Pancreas (tissue), 10 donors: ENCODE data around the gene ZNF256. TPM values are rescaled to one million over a fixed set of nuclear protein-coding genes. Genes with fewer than 3 reads are reported as not detected.
A peak's percentile ranks its signal among the peaks of the same experiment; 100 is the strongest.

Experiments
- ATAC-seq, 4 donors: fragments of 200-7000 bp; cut with Tn5 transposase; one replicate each; pipeline versions ENCODE4 v1.8.0 to v1.9.1; 2020; ENCODE audit warnings: mild to moderate bottlenecking in 4 of 4, moderate library complexity in 4 of 4
- DNase-seq, 6 donors: peaks; one replicate each; pipeline ENCODE4 v3.0.0-alpha.2; 2020
- FAIRE-seq: peaks from 2 replicates; lab custom pipeline; 2012; peaks lifted over from hg19 to GRCh38; lab: Jason Lieb, UNC
- H3K27ac ChIP-seq, 4 donors: fragments of 200-600 bp; sonication (generic); 1 replicate in 3 of 4; 2 replicates in 1 of 4; pipeline versions ENCODE4 v1.5.0 to v1.8.0; 2020
- H3K27me3 ChIP-seq, 4 donors: fragments of 200-600 bp; one replicate each; pipeline ENCODE4 v1.8.0; 2021
- H3K36me3 ChIP-seq, 3 donors: fragments of 200-600 bp; sonication (generic) in 1 of 3; one replicate each; pipeline versions ENCODE4 v1.5.0 to v1.8.0; 2020 to 2021
- H3K4me1 ChIP-seq, 3 donors: fragments of 200-600 bp; one replicate each; pipeline ENCODE4 v1.8.0; 2021
- H3K4me3 ChIP-seq, 4 donors: fragments of 200-600 bp; sonication (generic) in 2 of 4; one replicate each; pipeline versions ENCODE4 v1.5.0 to v1.8.0; 2020 to 2021
- H3K9me3 ChIP-seq, 4 donors: fragments of 200-600 bp; one replicate each; pipeline ENCODE4 v1.8.0; 2021
- WGBS, 2 donors: extraction: QIAGEN DNeasy Blood & Tissue Kit; methylation state at CpG; one replicate each; pipeline ENCODE4 v1.1.7; 2013; 5-methylcytosine and 5-hydroxymethylcytosine counted together
- intact Hi-C, 3 donors: fragments of 100-400 bp; cut with DNase I; formaldehyde crosslinking; loops; one replicate each; pipeline versions ENCODE4 v1.11.1 to v1.14.2; 2022
- polyA plus RNA-seq, 2 donors: library from polyadenylated mRNA; stranded (reverse); fragments of 200-250 nt; gene quantifications; one replicate each; pipeline ENCODE4 v1.2.3, GENCODE V29; 2013
- total RNA-seq, 6 donors: library from RNA; stranded (reverse); fragmentation: NEBNext Ultra II Directional in 4 of 6; extraction: Animal tissue kit (Norgen Biotek cat#: 25700) in 4 of 6; gene quantifications; one replicate each; pipeline versions ENCODE4 v1.2.1 to v1.2.4, GENCODE V29; 2021 to 2023
- TF ChIP-seq, protein P1 (sequence below), 4 donors: fragments of 200-600 bp; sonication (generic) in 3 of 4; IDR thresholded peaks; one replicate each; pipeline versions ENCODE4 v1.5.0 to v1.8.0; 2021; ENCODE audit warnings: antibody characterized with exemption in 4 of 4
- donor health status: healthy with polysubstance abuse.
- donor health status: DM: no; HTN: no; CAD: no; lungs with moderate emphysema.
- donor health status: DM: no; HTN: no; CAD: no.
- donor health status: control.
- donor health status: control.
- donor health status: Bipolar disorder and iron deficiency.
- donor health status: DM: yes; HTN: yes; CAD: no.
- donor health status: DM: no; HTN: no; CAD: no.
- donor health status: DM: no; HTN: no; CAD: no.
- donor health status: DM: yes; HTN: yes; CAD: no.

Gene ZNF256
- total and polyA plus RNA-seq, 8 donors, result 0.95 to 2.6 (median 2.1) TPM

DNA sequence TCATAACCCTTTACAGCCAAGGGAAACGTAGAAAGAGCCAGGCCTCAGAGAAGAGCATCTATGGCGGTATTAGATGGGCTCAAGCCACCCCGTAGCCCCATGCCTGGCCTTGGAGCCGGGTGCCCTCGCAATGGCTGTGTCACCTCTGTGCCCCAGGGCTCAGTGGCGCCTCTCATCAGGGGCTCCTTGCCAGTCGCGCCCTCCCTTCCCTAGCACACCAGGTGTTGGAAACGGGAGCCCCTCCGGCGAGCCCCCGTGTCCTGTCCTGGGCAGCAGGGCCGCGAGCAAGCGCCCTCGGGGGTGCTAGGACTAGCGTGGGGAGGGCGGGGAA, 453 bp downstream of the ZNF256 start:
- WGBS, 2 donors, result 1 to 2% methylated on average over 18 of the region's 18 CpGs
- peak overlapping the region; percentile 54 to 95 (median 82) for H3K4me3 ChIP-seq
- no peaks in the 10 kb centered on the region for H3K27me3 ChIP-seq
- ATAC-seq (peak in 2 of 4 donors; percentile 1 to 6), FAIRE-seq (no peak), DNase-seq (peak in 1 of 6 donors; percentile 38)
- H3K27ac ChIP-seq, result peak overlapping the region in 3 of 4 donors; percentile 13 to 52 (median 35)
- no peaks in the 10 kb centered on the region for H3K4me1 ChIP-seq
- no peaks in the 10 kb centered on the region for H3K9me3 ChIP-seq
- TF ChIP-seq, protein P1, sequence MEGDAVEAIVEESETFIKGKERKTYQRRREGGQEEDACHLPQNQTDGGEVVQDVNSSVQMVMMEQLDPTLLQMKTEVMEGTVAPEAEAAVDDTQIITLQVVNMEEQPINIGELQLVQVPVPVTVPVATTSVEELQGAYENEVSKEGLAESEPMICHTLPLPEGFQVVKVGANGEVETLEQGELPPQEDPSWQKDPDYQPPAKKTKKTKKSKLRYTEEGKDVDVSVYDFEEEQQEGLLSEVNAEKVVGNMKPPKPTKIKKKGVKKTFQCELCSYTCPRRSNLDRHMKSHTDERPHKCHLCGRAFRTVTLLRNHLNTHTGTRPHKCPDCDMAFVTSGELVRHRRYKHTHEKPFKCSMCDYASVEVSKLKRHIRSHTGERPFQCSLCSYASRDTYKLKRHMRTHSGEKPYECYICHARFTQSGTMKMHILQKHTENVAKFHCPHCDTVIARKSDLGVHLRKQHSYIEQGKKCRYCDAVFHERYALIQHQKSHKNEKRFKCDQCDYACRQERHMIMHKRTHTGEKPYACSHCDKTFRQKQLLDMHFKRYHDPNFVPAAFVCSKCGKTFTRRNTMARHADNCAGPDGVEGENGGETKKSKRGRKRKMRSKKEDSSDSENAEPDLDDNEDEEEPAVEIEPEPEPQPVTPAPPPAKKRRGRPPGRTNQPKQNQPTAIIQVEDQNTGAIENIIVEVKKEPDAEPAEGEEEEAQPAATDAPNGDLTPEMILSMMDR (IDR thresholded peaks at IDR 0.05), result no peak
- H3K36me3 ChIP-seq, result peaks cover 0 to 8% (median 2%) of the 10 kb centered on the region in 3 donors
- intact Hi-C loops, result no loop called here

DNA sequence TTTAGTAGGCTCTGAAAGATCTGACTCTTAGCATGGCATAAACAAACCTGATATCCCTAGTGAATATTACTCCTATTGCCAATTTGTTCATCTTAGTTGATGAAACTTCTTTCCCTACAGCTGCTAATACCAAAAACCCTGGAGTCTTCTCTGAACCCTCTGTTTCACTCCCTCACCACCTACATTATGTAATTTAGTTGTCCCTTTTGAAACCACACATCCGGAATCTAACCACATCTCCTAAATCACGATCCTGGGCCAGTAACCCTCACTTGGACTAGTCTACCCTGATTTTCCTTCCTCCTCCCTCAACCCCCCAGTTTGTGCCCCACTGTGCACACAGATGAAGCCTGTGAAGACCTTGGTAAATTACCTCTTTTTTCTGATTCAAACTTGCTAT, 1.2 kb downstream of the ZNF256 start:
- TF ChIP-seq, protein P1 (IDR thresholded peaks at IDR 0.05), result no peak
- 61 to 65% methylated on average over 2 of the region's 2 CpGs for WGBS, 2 donors
- no peak for FAIRE-seq

GRCh38 chr19:57941593-57941992, 5.9 kb downstream of the ZNF256 start:
- Histone ChIP-seq H3K9me3 (no peaks in the 10 kb centered on the region), H3K27ac (no peak overlapping the region), H3K4me1 (no peaks in the 10 kb centered on the region), H3K4me3 (no peak overlapping the region), H3K27me3 (no peaks in the 10 kb centered on the region), H3K36me3 (peaks cover 0 to 21% (median 7%) of the 10 kb centered on the region in 3 donors)
- TF ChIP-seq, protein P1 (IDR thresholded peaks at IDR 0.05), result no peak
- FAIRE-seq (no peak), ATAC-seq (no peak), DNase-seq (no peak)
- 98 to 99% methylated on average over 3 of the region's 3 CpGs for WGBS, 2 donors
- intact Hi-C loops, result no loop called here

More for the DNA sequence above, 1.2 kb downstream of the ZNF256 start:
- no peak for DNase-seq
- no peak overlapping the region for H3K27ac ChIP-seq
- no peaks in the 10 kb centered on the region for H3K4me1 ChIP-seq
- intact Hi-C loops, result no loop called here
- peaks cover 0 to 16% (median 7%) of the 10 kb centered on the region in 3 donors for H3K36me3 ChIP-seq
- H3K27me3 ChIP-seq, result no peaks in the 10 kb centered on the region
- no peak for ATAC-seq
- H3K9me3 ChIP-seq, result no peaks in the 10 kb centered on the region
- peak overlapping the region in 1 of 4 donors; percentile 95 for H3K4me3 ChIP-seq

- DNase-seq (no peak), ATAC-seq (no peak), FAIRE-seq (no peak)
- 79 to 86% methylated on average over 12 of the region's 12 CpGs for WGBS, 2 donors
- TF ChIP-seq, protein P1 (IDR thresholded peaks at IDR 0.05), result no peak
- intact Hi-C loops, result no loop called here
- Histone ChIP-seq H3K4me3 (no peak overlapping the region), H3K9me3 (no peaks in the 10 kb centered on the region), H3K4me1 (no peaks in the 10 kb centered on the region), H3K27ac (no peak overlapping the region), H3K27me3 (no peaks in the 10 kb centered on the region), H3K36me3 (no peaks in the 10 kb centered on the region)
These were observed 11.8 kb downstream of the ZNF256 start for GRCh38 chr19:57935731-57936130.

DNA sequence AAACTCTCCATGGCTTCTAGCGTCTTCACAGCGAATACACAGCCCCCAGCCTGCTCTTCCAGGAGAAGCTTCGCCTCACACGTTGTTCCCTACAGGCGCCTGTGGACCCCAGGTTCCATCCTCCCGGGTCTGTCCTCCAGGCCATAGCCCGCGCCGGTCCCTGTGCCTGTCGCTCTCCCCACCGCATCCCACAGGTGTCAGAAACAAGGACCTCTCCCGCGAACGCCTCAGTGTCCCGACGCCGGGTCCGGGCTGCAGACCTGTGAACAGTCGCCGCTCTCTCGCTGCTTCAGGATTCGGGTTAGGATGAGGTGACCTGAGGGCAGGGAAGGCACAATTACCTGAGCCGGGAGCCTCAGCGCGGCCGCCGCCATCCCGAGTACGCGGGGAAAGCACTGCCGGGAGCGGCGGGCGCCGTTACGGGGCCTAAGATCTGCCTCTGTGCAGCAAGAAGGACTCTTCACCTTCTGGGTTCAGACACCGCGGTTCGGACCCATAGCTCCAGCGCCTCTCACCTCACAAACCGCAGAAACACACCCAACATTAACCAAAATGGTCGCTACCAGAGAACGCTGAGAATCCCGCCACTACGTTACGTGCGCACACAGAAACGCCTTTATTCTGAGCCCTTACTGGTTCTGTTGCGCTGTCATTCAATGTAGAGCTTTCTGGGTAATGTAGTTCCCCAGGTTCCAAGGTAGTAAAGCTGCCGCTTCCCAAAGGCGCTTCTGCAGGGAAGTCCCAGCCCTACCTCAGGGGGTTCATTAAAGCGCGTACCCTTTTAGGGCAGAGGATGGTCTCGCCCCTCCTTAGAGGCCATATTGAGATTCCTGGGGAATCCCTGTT, 12.5 kb downstream of the ZNF256 start, which contains the start of gene ZNF418:
Gene ZNF418, minus strand, starts transcription at position 583 of the 846 bp plus-strand sequence. CDS start 1,580 bp downstream, outside the sequence.
- 2% methylated on average over 54 of the region's 54 CpGs for WGBS, 2 donors
- Histone ChIP-seq H3K36me3 (peaks cover 0 to under 1% (median 0%) of the 10 kb centered on the region in 3 donors), H3K27me3 (no peaks in the 10 kb centered on the region), H3K4me3 (peak within 1 kb of the TSS; percentile 32 to 69 (median 48)), H3K27ac (peak within 1 kb of the TSS; percentile 37 to 63 (median 52)), H3K9me3 (no peaks in the 10 kb centered on the region), H3K4me1 (no peaks in the 10 kb centered on the region)
- DNase-seq, result peak; percentile 31 to 76 (median 58)
- no peak for FAIRE-seq
- TF ChIP-seq, protein P1 (IDR thresholded peaks at IDR 0.05), result no peak
- intact Hi-C loops, result no loop called here
- ATAC-seq, result peak; percentile 98 to 100 (median 100)
